HCT116 (cell line): Measurements from ENCODE around the gene DAPK2. TPM values are rescaled to one million over a fixed set of nuclear protein-coding genes. Genes with fewer than 3 reads are reported as not detected.

Experiments used
- ATAC-seq: fragments of 200-7000 bp; cut with Tn5 transposase; 2 replicates; pipeline ENCODE4 v1.9.1; 2020; ENCODE audit warnings: mild to moderate bottlenecking, moderate library complexity
- BruUV-seq: library from RNA; stranded (reverse); fragments of 400-500 nt; replicated peaks from 2 replicates; lab custom pipeline; 2021; lab: Mats Ljungman, UMichigan
- CTCF ChIA-PET: fragments of 300-600 bp; sonication (Branson Sonifier 250); formaldehyde crosslinking; loops from one replicate; lab custom pipeline; 2021; ENCODE audit warnings: antibody characterized with exemption; lab: Charles Lee
- POLR2A ChIA-PET: fragments of 300-600, 350-600 bp; sonication (Branson Sonifier 250); formaldehyde crosslinking; loops from one replicate; lab custom pipeline; 2021; ENCODE audit warnings: antibody characterized with exemption; lab: Charles Lee
- RAD21 ChIA-PET, 2 experiments: fragments of 300-600 bp; sonication (Branson Sonifier 250); formaldehyde crosslinking; loops; one replicate each; lab custom pipeline; 2023; ENCODE audit warnings: low total read pairs in 2 of 2; ENCODE audit not compliant: uncharacterized antibody in 2 of 2, unreplicated experiment in 2 of 2, low non-redundant PET in 1 of 2; lab: Charles Lee
- DNase-seq: peaks from one replicate; pipeline ENCODE4 v3.0.0-alpha.2; 2010; ENCODE audit warnings: low read depth, low spot score
- H2AFZ ChIP-seq: fragments of 200-600 bp; shearing (Covaris generic), sonication (generic); 2 replicates; pipeline ENCODE4 v1.6.1; 2017; ENCODE audit warnings: low read depth, mixed run types, mixed read lengths, antibody characterized with exemption, low read length; ENCODE audit not compliant: poor library complexity, severe bottlenecking
- H3K27ac ChIP-seq: 2 replicates; pipeline ENCODE4 v1.5.1; 2012; ENCODE audit warnings: low read depth, low read length
- H3K27me3 ChIP-seq: fragments of 200-600 bp; sonication (generic); 2 replicates; pipeline ENCODE4 v1.6.1; 2016; ENCODE audit warnings: mixed run types, low read length, mixed read lengths; ENCODE audit not compliant: insufficient read depth
- H3K36me3 ChIP-seq, 2 experiments: fragments of 200-500 bp in 1 of 2; fragments of 200-600 bp in 1 of 2; sonication (Bioruptor generic) in 1 of 2; sonication (generic) in 1 of 2; 2 replicates each; pipeline versions ENCODE4 v1.5.1 to v1.6.1; 2014 to 2016; ENCODE audit warnings: low read length in 2 of 2, inconsistent platforms in 1 of 2, mixed read lengths in 1 of 2, mixed run types in 1 of 2; ENCODE audit not compliant: insufficient read depth in 2 of 2, control insufficient read depth in 1 of 2
- H3K4me1 ChIP-seq, 2 experiments: fragments of 200-600 bp in 1 of 2; sonication (generic) in 1 of 2; 2 replicates each; pipeline versions ENCODE4 v1.5.1 to v1.6.1; 2012 to 2017; ENCODE audit warnings: low read length in 2 of 2, inconsistent platforms in 1 of 2, mild to moderate bottlenecking in 1 of 2, mixed read lengths in 1 of 2, mixed run types in 1 of 2, moderate library complexity in 1 of 2; ENCODE audit not compliant: insufficient read depth in 2 of 2, control insufficient read depth in 1 of 2
- H3K4me2 ChIP-seq: fragments of 200-600 bp; sonication (generic); 2 replicates; pipeline ENCODE4 v1.6.1; 2017; ENCODE audit warnings: mixed run types, low read length, mixed read lengths
- H3K4me3 ChIP-seq, 2 experiments: fragments of 200-600 bp in 1 of 2; sonication (generic) in 1 of 2; replicated peaks in 1 of 2; 2 replicates each; pipeline ENCODE4 v1.5.1; 2011 to 2016; ENCODE audit warnings: low read length in 2 of 2, control low read depth in 1 of 2, low read depth in 1 of 2, mild to moderate bottlenecking in 1 of 2, mixed read lengths in 1 of 2, mixed run types in 1 of 2
- H3K79me2 ChIP-seq: fragments of 200-600 bp; sonication (generic); 2 replicates; pipeline ENCODE4 v1.6.1; 2017; ENCODE audit warnings: mild to moderate bottlenecking, mixed run types, low read length, moderate library complexity, mixed read lengths; ENCODE audit not compliant: insufficient read depth
- H3K9ac ChIP-seq: fragments of 200-600 bp; sonication (generic); 2 replicates; pipeline ENCODE4 v1.6.1; 2016; ENCODE audit warnings: low read length, mixed read lengths
- H3K9me2 ChIP-seq: fragments of 200-600 bp; sonication (generic), shearing (Covaris generic); 2 replicates; pipeline ENCODE4 v1.6.1; 2017; ENCODE audit warnings: mixed run types, mild to moderate bottlenecking, moderate library complexity; ENCODE audit not compliant: insufficient read depth
- H3K9me3 ChIP-seq, 2 experiments: fragments of 200-500 bp in 1 of 2; fragments of 200-600 bp in 1 of 2; sonication (Bioruptor generic) in 1 of 2; sonication (generic) in 1 of 2; 2 replicates each; pipeline ENCODE4 v1.6.1; 2014 to 2017; ENCODE audit warnings: low read length in 2 of 2, mixed read lengths in 2 of 2, inconsistent platforms in 1 of 2, low read depth in 1 of 2, mild to moderate bottlenecking in 1 of 2, mixed run types in 1 of 2, moderate library complexity in 1 of 2; ENCODE audit not compliant: control insufficient read depth in 1 of 2, insufficient read depth in 1 of 2
- H4K20me1 ChIP-seq: fragments of 200-600 bp; sonication (generic), shearing (Covaris generic); 2 replicates; pipeline ENCODE4 v1.6.1; 2017; ENCODE audit warnings: mixed run types, mild to moderate bottlenecking, moderate library complexity; ENCODE audit not compliant: insufficient read depth
- CBX3 ChIP-seq: IDR thresholded peaks from 2 replicates; pipeline ENCODE4 v1.6.1; 2012; ENCODE audit warnings: low read depth
- EGR1 ChIP-seq: IDR thresholded peaks from 2 replicates; pipeline ENCODE4 v1.6.1; 2012; ENCODE audit warnings: low read depth
- ELF1 ChIP-seq: IDR thresholded peaks from 2 replicates; pipeline ENCODE4 v1.6.1; 2012; ENCODE audit warnings: low read depth, borderline replicate concordance
- EZH2 ChIP-seq: fragments of 200-600 bp; sonication (generic); IDR thresholded peaks from 2 replicates; pipeline ENCODE4 v1.6.1; 2017; ENCODE audit warnings: antibody characterized with exemption, mixed run types
- FOSL1 ChIP-seq: IDR thresholded peaks from 2 replicates; pipeline ENCODE4 v1.6.1; 2012; ENCODE audit warnings: low read depth
- JUND ChIP-seq: IDR thresholded peaks from 2 replicates; pipeline ENCODE4 v1.6.1; 2012
- POLR2A ChIP-seq: IDR thresholded peaks from 2 replicates; pipeline ENCODE4 v1.7.0; 2011; ENCODE audit warnings: borderline replicate concordance; ENCODE audit not compliant: insufficient read depth, insufficient read length; ENCODE audit errors: extremely low read depth
- POLR2AphosphoS5 ChIP-seq: IDR thresholded peaks from 2 replicates; pipeline ENCODE4 v1.6.1; 2011; ENCODE audit warnings: mild to moderate bottlenecking, low read depth, low read length, moderate library complexity
- RAD21 ChIP-seq: IDR thresholded peaks from 2 replicates; pipeline ENCODE4 v1.6.1; 2012; ENCODE audit warnings: low read depth, mild to moderate bottlenecking
- SIN3A ChIP-seq: IDR thresholded peaks from 2 replicates; pipeline ENCODE4 v1.6.1; 2012; ENCODE audit warnings: low read depth
- SP1 ChIP-seq: IDR thresholded peaks from 2 replicates; pipeline ENCODE4 v1.6.1; 2012; ENCODE audit warnings: low read depth
- SRF ChIP-seq: IDR thresholded peaks from 2 replicates; pipeline ENCODE4 v1.6.1; 2012; ENCODE audit warnings: low read depth
- TCF7L2 ChIP-seq: IDR thresholded peaks from 2 replicates; pipeline ENCODE4 v1.7.0; 2011; ENCODE audit warnings: borderline replicate concordance, inconsistent platforms; ENCODE audit not compliant: insufficient read depth, insufficient read length; ENCODE audit errors: extremely low read depth
- YY1 ChIP-seq: IDR thresholded peaks from 2 replicates; pipeline ENCODE4 v1.6.1; 2011; ENCODE audit warnings: low read length, low read depth, moderate library complexity, mild to moderate bottlenecking; ENCODE audit not compliant: insufficient replicate concordance; ENCODE audit errors: extremely low read depth
- ZFX ChIP-seq: fragments of 450-650 bp; IDR thresholded peaks from 2 replicates; pipeline ENCODE4 v1.6.1; 2017
- intact Hi-C: fragments of 100-400 bp; cut with micrococcal nuclease; formaldehyde crosslinking; loops from 2 replicates; pipeline ENCODE4 v1.10.0; 2022
- total RNA-seq: library from RNA; stranded (reverse); gene quantifications from one replicate; pipeline ENCODE4 v1.2.1, GENCODE V29; 2021; ENCODE audit not compliant: unreplicated experiment
- TF ChIP-seq, protein P1 (sequence below): IDR thresholded peaks from 2 replicates; pipeline ENCODE4 v1.6.1; 2012; ENCODE audit warnings: low read depth
- TF ChIP-seq, protein P2 (sequence below): IDR thresholded peaks from 2 replicates; pipeline ENCODE4 v1.6.1; 2011; ENCODE audit warnings: mild to moderate bottlenecking, low read length, moderate library complexity; ENCODE audit not compliant: insufficient replicate concordance; ENCODE audit errors: extremely low read depth
- TF ChIP-seq, protein P3 (sequence below): IDR thresholded peaks from 2 replicates; pipeline ENCODE4 v1.6.1; 2012
- TF ChIP-seq, protein P4 (sequence below), 3 experiments: fragments of 200-600 bp in 1 of 3; sonication (generic) in 1 of 3; IDR thresholded peaks in 2 of 3; conservative IDR thresholded peaks in 1 of 3; 2 replicates each; pipeline ENCODE4 v1.5.1; 2012 to 2017; ENCODE audit warnings: low read depth in 2 of 3, low read length in 2 of 3, antibody characterized with exemption in 1 of 3, borderline replicate concordance in 1 of 3, control low read depth in 1 of 3, mild to moderate bottlenecking in 1 of 3, mixed read lengths in 1 of 3, mixed run types in 1 of 3, moderate library complexity in 1 of 3; ENCODE audit not compliant: insufficient read depth in 1 of 3
- TF ChIP-seq, protein P5 (sequence below): IDR thresholded peaks from 2 replicates; pipeline ENCODE4 v1.6.1; 2012

The DAPK2 gene
- total RNA-seq, 1 experiment from 2014 or later: 4.8 TPM

DNA sequence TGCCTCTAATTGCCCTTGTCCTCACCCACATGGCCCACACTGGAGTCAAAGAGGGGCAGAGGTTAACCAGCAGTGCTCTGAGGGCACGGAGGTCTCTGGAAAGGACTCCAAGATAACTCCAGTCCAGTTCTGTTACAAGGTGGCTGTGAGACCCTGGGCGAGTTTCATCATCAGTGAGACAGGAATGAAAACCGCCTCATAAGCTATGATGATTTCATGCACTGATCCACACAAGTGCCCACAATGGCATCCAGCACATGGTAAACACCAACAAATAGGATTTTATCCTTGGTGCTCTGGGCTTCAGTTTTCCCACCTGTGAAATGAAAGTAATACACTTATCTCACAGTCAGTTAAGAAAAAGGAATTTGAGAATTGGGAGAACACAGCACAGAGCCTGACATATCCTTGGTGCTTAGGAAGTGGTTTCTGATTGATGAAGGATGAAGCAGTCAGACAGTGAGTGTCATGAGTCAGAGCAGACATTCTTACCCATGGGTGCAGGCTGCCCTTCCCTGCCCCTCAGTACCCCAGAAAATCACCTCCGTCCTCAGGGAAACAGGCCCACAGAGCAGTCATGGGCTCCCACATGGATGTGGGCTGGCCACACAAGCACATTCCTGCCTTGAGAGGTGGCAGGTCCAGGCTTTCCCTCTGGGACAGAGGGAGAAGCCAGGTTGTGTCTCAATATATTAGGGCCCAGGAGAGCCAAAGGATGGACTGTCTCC lies 48.4 kb downstream of the DAPK2 start:
- 0 out of 2 replicates have a peak, but pooled peaks cover 3% of the 10 kb centered on the region for H3K27me3 ChIP-seq
- ChIA-PET RAD21 (no interaction called here), CTCF (no interaction called here), POLR2A (no interaction called here)
- H3K79me2 ChIP-seq: no peaks in the 10 kb centered on the region
- no peak overlapping the region for H3K4me3 ChIP-seq
- H3K27ac ChIP-seq: no peak overlapping the region
- H3K9me2 ChIP-seq: no peaks in the 10 kb centered on the region
- intact Hi-C loops: no loop called here
- no peak overlapping the region for H2AFZ ChIP-seq
- no peaks in the 10 kb centered on the region for H3K36me3 ChIP-seq
- no peaks in the 10 kb centered on the region for H4K20me1 ChIP-seq
- H3K4me1 ChIP-seq: peaks cover 0 to 3% of the 10 kb centered on the region in 2 experiments; a peak in 1 of 4 replicates
- no TSS peak for BruUV-seq
- ATAC-seq (no peak), DNase-seq (no peak)
- H3K9ac ChIP-seq: no peak overlapping the region
- H3K9me3 ChIP-seq: no peaks in the 10 kb centered on the region
- no peak overlapping the region for H3K4me2 ChIP-seq
- TF ChIP-seq, protein P1, sequence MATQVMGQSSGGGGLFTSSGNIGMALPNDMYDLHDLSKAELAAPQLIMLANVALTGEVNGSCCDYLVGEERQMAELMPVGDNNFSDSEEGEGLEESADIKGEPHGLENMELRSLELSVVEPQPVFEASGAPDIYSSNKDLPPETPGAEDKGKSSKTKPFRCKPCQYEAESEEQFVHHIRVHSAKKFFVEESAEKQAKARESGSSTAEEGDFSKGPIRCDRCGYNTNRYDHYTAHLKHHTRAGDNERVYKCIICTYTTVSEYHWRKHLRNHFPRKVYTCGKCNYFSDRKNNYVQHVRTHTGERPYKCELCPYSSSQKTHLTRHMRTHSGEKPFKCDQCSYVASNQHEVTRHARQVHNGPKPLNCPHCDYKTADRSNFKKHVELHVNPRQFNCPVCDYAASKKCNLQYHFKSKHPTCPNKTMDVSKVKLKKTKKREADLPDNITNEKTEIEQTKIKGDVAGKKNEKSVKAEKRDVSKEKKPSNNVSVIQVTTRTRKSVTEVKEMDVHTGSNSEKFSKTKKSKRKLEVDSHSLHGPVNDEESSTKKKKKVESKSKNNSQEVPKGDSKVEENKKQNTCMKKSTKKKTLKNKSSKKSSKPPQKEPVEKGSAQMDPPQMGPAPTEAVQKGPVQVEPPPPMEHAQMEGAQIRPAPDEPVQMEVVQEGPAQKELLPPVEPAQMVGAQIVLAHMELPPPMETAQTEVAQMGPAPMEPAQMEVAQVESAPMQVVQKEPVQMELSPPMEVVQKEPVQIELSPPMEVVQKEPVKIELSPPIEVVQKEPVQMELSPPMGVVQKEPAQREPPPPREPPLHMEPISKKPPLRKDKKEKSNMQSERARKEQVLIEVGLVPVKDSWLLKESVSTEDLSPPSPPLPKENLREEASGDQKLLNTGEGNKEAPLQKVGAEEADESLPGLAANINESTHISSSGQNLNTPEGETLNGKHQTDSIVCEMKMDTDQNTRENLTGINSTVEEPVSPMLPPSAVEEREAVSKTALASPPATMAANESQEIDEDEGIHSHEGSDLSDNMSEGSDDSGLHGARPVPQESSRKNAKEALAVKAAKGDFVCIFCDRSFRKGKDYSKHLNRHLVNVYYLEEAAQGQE: no peak
- TF ChIP-seq CBX3 (no peak), JUND (no peak), POLR2A (no peak), EGR1 (no peak), ELF1 (no peak), RAD21 (no peak), ZFX (no peak), TCF7L2 (no peak), POLR2AphosphoS5 (no peak), SIN3A (no peak), YY1 (no peak), FOSL1 (no peak), EZH2 (no peak), SP1 (no peak), SRF (no peak)
- TF ChIP-seq, protein P2, sequence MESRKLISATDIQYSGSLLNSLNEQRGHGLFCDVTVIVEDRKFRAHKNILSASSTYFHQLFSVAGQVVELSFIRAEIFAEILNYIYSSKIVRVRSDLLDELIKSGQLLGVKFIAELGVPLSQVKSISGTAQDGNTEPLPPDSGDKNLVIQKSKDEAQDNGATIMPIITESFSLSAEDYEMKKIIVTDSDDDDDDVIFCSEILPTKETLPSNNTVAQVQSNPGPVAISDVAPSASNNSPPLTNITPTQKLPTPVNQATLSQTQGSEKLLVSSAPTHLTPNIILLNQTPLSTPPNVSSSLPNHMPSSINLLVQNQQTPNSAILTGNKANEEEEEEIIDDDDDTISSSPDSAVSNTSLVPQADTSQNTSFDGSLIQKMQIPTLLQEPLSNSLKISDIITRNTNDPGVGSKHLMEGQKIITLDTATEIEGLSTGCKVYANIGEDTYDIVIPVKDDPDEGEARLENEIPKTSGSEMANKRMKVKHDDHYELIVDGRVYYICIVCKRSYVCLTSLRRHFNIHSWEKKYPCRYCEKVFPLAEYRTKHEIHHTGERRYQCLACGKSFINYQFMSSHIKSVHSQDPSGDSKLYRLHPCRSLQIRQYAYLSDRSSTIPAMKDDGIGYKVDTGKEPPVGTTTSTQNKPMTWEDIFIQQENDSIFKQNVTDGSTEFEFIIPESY: no peak
- TF ChIP-seq, protein P3, sequence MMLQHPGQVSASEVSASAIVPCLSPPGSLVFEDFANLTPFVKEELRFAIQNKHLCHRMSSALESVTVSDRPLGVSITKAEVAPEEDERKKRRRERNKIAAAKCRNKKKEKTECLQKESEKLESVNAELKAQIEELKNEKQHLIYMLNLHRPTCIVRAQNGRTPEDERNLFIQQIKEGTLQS: no peak
- TF ChIP-seq, protein P4, sequence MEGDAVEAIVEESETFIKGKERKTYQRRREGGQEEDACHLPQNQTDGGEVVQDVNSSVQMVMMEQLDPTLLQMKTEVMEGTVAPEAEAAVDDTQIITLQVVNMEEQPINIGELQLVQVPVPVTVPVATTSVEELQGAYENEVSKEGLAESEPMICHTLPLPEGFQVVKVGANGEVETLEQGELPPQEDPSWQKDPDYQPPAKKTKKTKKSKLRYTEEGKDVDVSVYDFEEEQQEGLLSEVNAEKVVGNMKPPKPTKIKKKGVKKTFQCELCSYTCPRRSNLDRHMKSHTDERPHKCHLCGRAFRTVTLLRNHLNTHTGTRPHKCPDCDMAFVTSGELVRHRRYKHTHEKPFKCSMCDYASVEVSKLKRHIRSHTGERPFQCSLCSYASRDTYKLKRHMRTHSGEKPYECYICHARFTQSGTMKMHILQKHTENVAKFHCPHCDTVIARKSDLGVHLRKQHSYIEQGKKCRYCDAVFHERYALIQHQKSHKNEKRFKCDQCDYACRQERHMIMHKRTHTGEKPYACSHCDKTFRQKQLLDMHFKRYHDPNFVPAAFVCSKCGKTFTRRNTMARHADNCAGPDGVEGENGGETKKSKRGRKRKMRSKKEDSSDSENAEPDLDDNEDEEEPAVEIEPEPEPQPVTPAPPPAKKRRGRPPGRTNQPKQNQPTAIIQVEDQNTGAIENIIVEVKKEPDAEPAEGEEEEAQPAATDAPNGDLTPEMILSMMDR (IDR thresholded peaks at IDR 0.05 in 2 of 3, conservative IDR thresholded peaks at IDR 0.05 in 1 of 3; ENCODE audit: borderline replicate concordance in 1 of 3, insufficient read depth in 1 of 3, low read depth in 2 of 3, low read length in 2 of 3): no peak
- TF ChIP-seq, protein P5, sequence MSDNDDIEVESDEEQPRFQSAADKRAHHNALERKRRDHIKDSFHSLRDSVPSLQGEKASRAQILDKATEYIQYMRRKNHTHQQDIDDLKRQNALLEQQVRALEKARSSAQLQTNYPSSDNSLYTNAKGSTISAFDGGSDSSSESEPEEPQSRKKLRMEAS: no peak
- TF ChIP-seq, all 23 proteins: peak for 0
